Measurements from ENCODE around the gene RHOXF1.
"Not testable (repeated sequence)": the region's sequence is repeated elsewhere in the genome, so short reads cannot be mapped to it uniquely, and the experiment has no call there.

Gene RHOXF1

DNA sequence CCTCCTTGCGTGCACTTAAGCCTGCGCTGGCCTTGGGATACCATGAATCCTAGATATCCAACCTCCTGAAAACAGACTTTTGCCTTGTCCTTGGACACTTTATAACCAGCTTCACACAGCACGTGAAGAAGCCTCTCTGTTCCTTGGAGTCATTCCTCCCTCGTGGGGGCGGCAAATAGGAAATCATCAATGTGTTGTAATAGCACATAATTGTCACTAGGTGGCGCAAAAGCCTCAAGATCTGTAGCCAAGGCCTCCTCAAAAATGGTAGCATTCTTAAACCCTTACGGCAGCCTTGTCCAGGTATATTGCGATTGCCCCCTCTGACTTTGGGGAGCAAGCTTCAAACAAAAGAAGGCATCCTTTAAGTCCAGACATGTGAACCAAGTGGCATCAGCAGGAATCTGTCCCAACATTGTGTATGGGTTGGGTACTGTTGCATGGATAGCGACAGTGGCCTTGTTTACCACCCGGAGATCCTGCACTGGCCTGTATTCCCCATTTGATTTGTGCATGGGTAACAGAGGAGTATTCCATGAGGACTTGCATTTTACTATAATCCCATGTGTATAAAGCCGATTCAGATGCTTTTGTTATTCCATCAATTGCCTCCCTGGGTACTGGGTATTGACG, 30.0 kb downstream of the RHOXF1 start:
- DNase-seq = not testable (repeated sequence)

DNA sequence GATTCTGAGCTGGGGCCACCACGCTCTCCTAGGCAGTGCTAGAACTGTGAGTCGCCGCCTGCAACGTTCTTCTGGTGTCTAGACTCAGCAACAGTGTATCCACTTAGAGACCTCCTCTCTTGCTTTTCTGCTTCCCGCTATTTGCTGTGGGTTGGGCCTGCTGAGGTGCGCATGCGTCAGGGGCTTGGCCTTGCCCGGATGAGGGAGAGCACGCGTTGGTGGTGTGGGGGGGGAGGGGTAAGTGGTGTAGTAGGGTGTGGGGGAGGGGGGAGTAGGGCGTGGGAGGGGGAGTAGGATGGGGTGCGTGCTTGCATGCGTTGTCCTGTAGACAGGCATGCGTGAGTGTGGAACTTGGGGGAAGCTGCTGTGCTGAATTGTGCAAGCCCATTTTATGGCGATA, 38.1 kb downstream of the RHOXF1 start, which contains the start of gene RHOXF2B:
Gene RHOXF2B (minus strand): TSS at position 101 of the 400 bp plus-strand sequence. CDS start 138 bp downstream, outside the sequence.
- DNase-seq = not testable (repeated sequence)

DNA sequence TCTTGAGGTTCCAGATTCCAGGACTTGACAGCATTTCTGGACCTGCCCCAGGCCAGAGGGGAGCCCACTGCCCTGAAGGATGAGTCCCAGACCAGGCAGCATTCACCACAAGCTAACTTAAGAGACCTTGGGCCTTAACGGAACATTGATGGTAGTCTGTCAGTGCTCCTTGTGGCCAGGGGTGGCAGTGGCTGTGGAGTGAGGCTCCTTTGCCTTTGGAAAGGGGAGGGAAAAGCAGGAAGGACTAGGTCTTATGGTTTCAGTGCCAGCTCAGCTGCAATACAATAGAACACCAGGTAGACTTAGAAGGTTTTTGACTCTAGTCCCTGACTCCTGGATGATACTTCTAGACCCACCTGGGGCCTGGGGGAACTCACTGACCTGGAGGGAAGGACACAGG, 49.5 kb downstream of the RHOXF1 start:
- not testable (repeated sequence) for DNase-seq
